Superior temporal gyrus (tissue), 1 donor: ENCODE data around the gene TSPAN10.
A peak's percentile ranks its signal among the peaks of the same experiment; 100 is the strongest.
"Not testable (repeated sequence)": the region's sequence is repeated elsewhere in the genome, so short reads cannot be mapped to it uniquely, and the experiment has no call there.

Experiments used
- DNase-seq: peaks from one replicate; pipeline ENCODE4 v3.0.0-alpha.2; 2016; ENCODE audit errors: extremely low spot score

Gene TSPAN10

DNA sequence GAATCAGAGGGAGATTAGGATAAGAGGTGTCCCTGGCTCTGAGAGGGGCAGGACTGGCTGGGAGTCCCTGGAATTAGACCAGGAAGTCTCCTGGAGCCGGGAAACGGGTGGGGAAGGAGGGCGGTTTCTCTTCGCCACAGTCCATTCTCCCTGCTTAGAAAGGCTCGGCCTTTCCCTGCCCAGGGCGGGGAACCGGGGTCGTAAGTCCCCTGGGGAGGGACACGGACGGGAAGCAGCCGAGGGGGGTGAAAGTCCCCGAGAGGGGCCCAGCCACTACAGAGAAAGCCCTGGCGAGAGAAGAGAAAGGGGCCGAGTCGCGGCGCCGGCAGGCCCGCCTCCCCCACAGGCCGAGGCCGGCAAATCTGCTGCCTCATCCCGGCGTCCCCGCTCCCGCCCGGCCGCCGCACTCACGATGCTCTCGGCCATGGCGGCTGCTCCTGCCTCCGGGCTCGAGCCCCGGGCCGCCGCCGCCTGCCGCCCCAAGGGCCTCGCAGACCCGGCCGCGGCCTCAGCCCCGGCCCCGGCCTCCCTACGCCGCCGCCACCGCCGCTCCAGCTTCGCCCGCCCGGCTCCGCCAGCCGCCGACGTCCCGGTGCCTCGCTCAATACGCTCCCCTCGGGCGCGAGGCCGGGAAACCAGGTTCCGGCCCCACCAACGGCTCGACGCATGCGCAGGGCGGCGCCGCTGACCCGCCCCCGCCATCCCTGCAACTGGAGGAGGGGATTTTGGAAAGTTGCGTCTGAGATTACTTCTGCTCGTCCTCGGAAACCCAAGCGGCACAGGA lies at the start of gene TSPAN10, which contains the start of gene NPLOC4:
TSPAN10 (plus strand) TSS at position 692 of the 784 bp plus-strand sequence. CDS start 5,217 bp downstream, outside the sequence.
NPLOC4 (minus strand) TSS at position 608 of the 784 bp plus-strand sequence; CDS start at position 426, 182 bp downstream.
- peak; percentile 83 for DNase-seq

DNA sequence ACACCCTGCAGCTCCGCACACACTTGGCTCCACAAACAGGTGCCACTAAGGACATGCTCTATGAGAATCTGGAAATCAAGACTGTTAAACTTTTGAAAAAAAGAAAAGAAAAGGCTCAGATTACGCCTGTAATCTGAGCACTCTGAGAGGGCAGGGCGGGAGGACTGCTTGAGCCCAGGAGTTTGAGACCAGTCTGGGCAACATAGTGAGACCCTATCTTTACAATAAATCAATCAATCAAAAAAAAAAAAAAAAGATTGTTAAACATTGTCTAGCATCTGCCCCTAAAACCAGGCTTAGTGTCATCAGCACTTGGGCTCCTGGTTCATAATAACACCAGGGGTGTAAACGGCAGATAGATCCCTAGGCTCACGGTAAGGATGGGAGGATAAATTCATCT lies 47.4 kb upstream of the TSPAN10 start:
- DNase-seq = no peak

DNA sequence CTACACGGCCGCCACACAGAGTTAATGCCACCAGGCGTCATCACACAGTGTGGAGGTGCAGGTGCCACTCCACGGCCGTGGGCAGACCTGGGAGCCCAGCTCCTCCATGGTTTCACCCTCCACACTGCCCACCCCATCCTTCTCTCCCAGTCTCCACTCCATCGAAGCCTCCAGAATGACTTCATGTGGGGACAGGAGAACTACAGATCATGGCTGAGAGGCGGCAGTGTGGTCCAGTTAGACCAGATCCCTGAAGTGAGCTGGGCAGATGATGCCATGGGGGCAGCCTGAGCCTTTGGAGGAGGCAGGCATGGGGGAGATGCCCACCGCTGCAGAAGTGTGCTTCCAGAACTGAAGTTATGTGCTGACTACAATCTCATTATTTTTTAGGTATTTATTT lies 46.9 kb upstream of the TSPAN10 start:
- DNase-seq = no peak

DNA sequence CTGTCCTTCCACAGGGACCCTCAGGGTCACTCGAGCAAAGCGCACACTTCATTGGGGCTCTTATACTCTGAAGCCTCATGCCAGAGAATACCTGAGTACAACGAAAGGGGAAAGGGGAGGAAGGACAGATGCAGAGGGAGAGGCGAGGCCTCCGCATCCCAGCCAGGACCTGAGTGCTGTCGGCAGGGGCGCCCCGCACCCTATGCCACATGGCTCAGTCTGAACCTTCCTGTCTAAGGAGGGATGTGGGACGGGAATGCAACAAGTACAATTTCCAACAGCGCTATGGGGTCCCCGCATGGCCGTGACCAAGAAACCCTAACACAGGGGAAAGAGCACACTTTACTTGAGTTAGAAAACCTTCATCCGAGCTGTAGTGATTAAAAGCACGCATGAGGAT lies 45.0 kb upstream of the TSPAN10 start:
- no peak for DNase-seq

DNA sequence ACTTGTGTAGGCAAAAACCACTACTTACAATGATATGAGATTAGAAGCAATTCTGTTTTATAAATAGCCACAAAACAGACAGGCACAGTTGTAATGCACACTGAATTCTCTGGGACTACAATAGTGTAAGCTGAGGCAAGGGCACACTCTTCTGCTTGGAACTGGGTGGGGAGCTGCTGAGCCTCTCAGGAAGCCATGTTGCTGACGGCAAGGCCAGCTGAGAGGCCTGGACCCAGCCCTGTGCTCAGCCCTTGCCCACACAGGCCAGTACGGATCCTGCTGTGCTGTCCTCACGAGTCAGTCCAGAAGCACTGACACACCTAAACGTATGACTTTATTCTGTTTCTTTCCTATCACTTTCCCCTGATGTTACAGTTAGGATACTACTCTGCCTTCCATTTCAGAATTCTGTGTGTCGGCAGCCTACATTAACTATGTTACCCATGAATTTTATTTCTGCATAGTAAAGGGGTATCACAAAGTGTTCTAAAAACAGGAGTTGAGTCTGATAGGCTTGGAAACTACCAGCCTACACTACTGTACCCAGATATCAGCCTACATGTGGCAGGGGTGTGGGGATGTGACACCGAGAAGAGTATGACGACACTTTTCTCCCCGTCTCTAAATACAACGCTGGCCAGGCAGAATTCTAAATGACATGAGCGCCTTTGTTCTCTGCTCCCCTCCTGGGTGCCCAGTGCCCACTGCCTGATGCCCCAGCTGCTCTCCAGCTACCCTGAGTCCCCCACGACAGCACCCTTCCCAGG lies 43.7 kb upstream of the TSPAN10 start:
- no peak for DNase-seq

DNA sequence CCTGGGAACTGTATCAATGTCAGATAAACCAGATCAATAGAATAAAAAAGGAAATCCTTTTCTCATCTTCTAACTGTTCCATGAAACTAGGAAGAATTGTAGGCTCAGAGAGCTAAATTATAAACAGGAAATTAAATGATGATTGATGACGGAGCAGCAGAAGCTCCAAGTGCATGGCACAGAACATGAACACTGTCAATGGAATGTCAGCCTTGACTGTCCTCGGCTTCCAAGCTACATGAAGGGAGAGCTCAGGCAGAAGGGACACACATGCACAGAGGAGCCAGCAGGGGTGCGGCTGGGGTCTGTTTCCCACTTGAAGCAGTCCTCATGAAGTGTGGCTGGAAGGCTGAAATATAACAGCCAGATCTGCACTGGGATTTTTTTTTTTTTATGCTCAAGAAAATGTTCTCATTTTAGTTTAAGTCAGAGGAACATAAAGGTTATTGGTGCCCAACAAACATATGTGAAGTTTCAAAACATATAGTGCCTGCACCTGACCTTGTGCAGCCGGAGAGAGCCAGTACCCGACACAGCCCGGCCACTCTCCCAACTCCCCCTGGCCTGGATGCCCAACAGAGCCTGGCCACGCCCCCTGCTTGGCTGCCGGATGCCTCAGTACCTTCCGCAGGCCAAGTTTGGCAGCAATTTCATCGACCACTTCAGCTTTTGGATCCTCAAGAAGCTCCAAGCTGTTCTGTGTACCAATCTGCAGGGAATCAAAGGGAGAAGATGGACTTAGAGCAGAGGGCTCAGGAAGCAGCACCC lies 37.1 kb upstream of the TSPAN10 start:
- no peak for DNase-seq

- peak; percentile 83 for DNase-seq
These were observed 35.4 kb upstream of the TSPAN10 start for GRCh38 chr17:81601525-81602120.

- no peak for DNase-seq
These were observed 33.0 kb upstream of the TSPAN10 start for GRCh38 chr17:81603846-81604610.

GRCh38 chr17:81607431-81607830 lies 29.6 kb upstream of the TSPAN10 start:
- no peak for DNase-seq

DNA sequence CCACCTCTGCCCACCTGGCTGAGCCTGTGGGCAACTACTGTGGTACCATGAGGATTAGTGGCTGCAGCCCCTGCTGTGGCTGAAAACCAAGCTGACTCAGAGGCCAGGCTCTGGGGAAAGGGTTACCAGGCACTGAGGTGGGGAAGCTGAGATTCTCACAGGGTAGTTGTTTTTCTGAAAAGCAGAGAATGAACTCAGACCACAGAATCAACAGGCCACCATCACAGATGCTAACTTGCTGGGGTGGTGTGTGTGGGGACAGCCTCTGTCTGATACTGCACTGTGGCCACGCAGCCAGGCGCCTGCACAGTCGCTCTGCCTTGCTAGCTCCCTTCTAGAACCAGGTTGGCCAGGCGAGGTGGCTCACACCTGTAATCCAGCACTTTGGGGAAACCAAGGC lies 28.9 kb upstream of the TSPAN10 start:
- no peak for DNase-seq

- DNase-seq = no peak
These were observed 28.4 kb upstream of the TSPAN10 start for GRCh38 chr17:81608605-81609004.

DNA sequence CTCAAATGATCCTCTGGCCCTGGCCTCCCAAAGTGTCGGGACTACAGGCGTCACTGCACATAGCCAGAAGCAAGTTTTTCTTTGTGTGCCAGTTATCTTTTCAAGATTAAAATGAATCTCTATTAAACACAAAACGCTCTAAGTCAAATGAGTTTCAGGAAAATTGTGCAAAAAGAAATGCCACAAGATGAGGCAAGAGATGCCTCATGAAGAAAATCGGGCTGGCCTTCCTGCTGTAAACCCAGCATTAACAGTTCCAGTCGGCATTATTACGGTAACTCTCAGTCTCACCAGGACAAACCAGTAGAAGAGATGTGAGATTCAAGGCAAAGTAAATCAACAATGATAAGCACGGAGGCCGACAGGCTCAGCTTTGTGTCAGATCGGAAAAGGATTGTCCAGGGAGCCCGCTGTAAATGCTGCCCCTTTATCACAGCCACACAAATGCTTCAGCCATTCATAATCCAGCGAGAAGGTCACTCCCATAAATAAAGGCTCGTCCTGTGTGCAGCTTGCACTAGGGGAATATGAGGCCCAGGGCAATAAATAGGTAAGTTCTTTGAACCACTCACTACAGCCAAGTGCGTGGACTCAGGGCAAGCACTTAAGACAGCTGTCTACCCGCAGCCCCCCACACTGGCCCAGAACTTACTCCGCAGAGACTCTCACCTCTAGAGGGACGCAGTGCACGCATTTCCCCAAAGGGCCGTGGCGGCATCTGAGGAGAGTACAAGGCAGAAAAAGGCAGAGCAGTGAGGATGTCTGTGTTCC lies 27.3 kb upstream of the TSPAN10 start:
- no peak for DNase-seq

DNA sequence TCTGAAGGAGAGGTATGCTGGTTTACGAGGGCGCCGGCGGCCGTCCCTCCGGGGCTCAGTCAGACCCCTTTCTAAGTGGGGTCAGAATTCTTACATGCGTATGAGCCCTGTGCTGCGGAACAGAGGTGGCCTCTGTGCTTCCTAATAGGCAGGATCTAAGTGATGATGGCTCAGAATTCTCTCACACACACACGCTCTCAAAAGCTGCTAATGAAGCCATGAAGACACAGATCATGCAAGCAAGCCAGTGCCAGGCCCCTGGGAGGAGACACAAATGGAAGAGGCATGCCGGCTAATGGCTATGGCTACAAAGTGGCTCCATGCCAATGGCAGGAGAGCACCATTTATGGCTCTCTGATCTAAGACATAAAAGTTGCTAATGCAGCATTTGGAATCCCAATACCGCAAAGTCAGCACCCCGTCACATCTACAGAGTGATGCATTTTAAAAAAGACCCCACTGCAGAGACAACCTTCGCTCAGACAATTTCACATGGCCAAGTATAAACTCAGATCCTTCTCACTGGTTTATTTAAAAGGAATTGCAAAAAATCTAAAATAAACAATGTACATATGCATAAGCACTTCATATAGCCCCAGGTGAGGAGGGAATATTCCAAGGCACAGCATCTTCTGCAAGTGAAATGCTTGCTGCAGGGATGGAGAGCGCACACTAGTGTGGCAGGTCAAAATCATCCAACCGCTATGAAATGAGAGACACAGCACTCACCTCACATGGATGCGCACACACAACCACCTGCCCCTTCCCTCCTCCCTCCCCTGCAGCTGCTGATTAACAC lies 24.6 kb upstream of the TSPAN10 start:
- DNase-seq = no peak

GRCh38 chr17:81615401-81615930 lies 21.5 kb upstream of the TSPAN10 start:
- no peak for DNase-seq

DNA sequence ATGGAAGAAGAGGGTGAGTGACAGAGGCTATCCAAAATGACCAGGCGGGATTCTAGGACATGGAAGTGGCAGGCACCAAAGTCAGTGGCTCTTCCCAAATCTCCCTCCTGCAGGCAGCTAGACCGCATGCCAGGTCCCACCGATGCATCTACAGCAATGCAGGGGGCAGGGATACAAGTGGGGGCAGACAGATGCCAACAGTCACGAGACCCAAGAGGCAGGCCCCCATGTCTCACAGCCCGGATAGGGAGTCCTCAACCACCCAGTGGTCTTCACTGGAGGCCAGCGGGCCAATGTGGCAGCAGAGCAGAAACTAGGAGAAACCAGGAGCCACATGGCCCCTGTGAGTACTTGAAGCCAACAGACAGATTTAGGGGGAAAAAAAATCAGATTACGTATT lies 20.1 kb upstream of the TSPAN10 start:
- no peak for DNase-seq

DNA sequence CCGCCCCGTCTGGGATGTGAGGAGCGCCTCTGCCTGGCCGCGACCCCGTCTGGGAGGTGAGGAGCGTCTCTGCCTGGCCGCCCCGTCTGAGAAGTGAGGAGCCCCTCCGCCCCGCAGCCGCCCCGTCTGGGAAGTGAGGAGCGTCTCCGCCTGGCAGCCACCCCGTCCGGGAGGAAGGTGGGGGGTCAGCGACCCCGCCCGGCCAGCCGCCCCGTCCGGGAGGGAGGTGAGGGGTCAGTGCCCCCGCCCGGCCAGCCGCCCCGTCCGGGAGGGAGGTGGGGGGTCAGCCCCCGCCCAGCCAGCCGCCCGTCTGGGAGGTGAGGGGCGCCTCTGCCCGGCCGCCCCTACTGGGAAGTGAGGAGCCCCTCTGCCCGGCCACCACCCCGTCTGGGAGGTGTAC lies 18.7 kb upstream of the TSPAN10 start:
- DNase-seq = not testable (repeated sequence)

- DNase-seq = no peak
These were observed 15.4 kb upstream of the TSPAN10 start for GRCh38 chr17:81621494-81622130.

GRCh38 chr17:81630274-81630673 lies 6.7 kb upstream of the TSPAN10 start:
- no peak for DNase-seq

DNA sequence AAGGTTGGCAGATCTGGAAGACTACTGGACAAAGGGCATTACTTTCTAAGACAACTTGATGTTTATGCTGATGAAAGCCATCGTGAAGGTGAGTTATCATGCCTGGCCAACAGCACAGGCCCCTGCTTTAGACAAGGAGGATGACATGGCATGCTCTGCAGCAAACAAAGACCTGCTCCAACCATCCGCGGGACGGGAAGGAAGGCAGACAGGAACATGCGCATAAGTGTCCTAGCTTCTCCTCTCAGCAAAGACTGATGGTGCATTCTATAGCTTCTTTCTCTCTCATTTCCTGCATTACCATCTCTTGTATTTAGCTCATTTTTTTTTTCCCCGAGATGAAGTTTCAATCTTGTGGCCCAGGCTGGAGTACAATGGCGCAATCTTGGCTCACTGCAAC lies 5.5 kb upstream of the TSPAN10 start:
- DNase-seq = no peak
